Bronchial epithelial cell (primary cell): ENCODE results near the gene TMEM256. TPM values are rescaled to one million over a fixed set of nuclear protein-coding genes. Genes with fewer than 3 reads are reported as not detected.

Source experiments
- DNase-seq: peaks from one replicate; pipeline ENCODE4 v3.0.0-alpha.2; 2010; ENCODE audit warnings: low read depth
- FAIRE-seq: peaks from 2 replicates; lab custom pipeline; 2011; peaks lifted over from hg19 to GRCh38; lab: Jason Lieb, UNC
- H3K27me3 ChIP-seq: 2 replicates; pipeline ENCODE4 v1.5.1; 2011; ENCODE audit warnings: low read length; ENCODE audit not compliant: control insufficient read depth, insufficient read depth
- H3K36me3 ChIP-seq: 2 replicates; pipeline ENCODE4 v1.5.1; 2011; ENCODE audit warnings: low read length; ENCODE audit not compliant: control insufficient read depth, insufficient read depth
- H3K4me3 ChIP-seq: 2 replicates; pipeline ENCODE4 v1.5.1; 2011; ENCODE audit warnings: mild to moderate bottlenecking, low read depth, low read length, control low read depth
- total RNA-seq: library from RNA; depleted of rRNA; stranded (reverse); fragments of >200 nt; gene quantifications from 2 replicates; pipeline ENCODE4 v1.2.1, GENCODE V29; 2014
- TF ChIP-seq, protein P1 (sequence below): IDR thresholded peaks from 2 replicates; pipeline ENCODE4 v1.5.1; 2011; ENCODE audit warnings: mild to moderate bottlenecking, moderate library complexity, low read length, control low read depth, inconsistent platforms; ENCODE audit not compliant: insufficient read depth, severe bottlenecking

TMEM256 gene
- total RNA-seq, 1 donor from 2014 or later: 40.3 TPM

DNA sequence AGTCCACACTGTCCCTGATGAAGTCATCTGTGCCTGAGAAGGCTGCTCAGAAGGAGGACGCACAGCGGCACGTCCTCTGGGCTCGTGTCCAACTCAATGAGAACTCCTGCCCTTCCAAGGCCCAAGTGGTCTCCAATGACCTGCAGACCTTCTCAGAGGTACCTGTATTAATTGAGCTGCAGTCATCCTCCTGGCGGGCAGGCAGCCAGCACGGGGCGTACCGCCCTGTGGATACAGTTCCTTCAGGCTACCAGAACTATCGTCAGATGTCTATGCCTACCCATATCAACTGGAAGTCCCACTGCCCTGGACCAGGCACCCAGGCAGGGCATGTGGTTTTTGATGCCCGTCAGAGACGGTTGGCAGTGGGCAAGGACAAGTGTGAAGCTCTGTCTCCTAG is 28.4 kb upstream of the TMEM256 start:
- TF ChIP-seq, protein P1, sequence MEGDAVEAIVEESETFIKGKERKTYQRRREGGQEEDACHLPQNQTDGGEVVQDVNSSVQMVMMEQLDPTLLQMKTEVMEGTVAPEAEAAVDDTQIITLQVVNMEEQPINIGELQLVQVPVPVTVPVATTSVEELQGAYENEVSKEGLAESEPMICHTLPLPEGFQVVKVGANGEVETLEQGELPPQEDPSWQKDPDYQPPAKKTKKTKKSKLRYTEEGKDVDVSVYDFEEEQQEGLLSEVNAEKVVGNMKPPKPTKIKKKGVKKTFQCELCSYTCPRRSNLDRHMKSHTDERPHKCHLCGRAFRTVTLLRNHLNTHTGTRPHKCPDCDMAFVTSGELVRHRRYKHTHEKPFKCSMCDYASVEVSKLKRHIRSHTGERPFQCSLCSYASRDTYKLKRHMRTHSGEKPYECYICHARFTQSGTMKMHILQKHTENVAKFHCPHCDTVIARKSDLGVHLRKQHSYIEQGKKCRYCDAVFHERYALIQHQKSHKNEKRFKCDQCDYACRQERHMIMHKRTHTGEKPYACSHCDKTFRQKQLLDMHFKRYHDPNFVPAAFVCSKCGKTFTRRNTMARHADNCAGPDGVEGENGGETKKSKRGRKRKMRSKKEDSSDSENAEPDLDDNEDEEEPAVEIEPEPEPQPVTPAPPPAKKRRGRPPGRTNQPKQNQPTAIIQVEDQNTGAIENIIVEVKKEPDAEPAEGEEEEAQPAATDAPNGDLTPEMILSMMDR: no peak

DNA sequence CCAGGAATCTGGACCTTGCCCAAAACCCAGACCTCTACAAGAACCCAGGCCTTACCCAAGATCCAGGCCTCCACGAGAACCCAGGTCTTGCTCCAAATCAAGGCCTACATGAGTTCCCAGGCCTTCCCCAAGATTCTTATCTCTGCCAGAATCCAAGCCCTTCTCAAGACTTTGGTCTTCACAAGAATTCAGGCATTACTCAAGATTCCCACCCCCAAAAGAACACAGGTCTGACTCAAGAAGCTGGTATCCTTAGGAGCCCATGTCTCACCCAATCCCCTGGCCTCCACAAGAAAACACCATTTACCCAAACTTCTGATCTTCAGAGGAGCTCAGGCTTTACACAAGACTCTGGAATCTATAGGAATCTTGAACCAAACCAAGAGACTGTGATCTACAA is 27.3 kb upstream of the TMEM256 start:
- no peak for FAIRE-seq
- Histone ChIP-seq H3K36me3 (no peaks in the 10 kb centered on the region), H3K27me3 (no peaks in the 10 kb centered on the region), H3K4me3 (no peak overlapping the region)
- TF ChIP-seq, protein P1: no peak
- DNase-seq: no peak

More for the DNA sequence above, 28.4 kb upstream of the TMEM256 start:
- Histone ChIP-seq H3K4me3 (no peak overlapping the region), H3K36me3 (no peaks in the 10 kb centered on the region), H3K27me3 (no peaks in the 10 kb centered on the region)
- DNase-seq: no peak
- FAIRE-seq: no peak

DNA sequence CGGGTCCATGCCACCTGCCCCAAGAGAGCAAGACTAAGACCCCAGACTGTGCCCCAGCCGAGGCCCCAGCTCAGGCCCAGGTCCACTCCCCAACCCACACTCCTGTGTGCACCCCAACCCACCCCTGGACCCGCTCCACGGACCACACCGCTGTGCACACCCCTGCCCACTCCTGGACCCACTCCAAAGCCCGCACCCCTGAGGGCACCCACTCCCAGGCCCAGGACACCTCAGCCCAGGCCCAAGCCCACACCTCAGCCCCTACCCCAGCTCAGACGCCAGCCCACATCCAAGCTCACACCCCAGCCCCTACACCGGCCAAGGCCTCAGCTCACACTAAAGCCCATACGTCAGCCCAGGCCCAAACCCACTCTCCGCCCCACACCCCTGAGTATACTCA is 25.8 kb upstream of the TMEM256 start:
- Histone ChIP-seq H3K27me3 (no peaks in the 10 kb centered on the region), H3K4me3 (no peak overlapping the region), H3K36me3 (no peaks in the 10 kb centered on the region)
- FAIRE-seq: no peak
- TF ChIP-seq, protein P1: no peak
- no peak for DNase-seq

DNA sequence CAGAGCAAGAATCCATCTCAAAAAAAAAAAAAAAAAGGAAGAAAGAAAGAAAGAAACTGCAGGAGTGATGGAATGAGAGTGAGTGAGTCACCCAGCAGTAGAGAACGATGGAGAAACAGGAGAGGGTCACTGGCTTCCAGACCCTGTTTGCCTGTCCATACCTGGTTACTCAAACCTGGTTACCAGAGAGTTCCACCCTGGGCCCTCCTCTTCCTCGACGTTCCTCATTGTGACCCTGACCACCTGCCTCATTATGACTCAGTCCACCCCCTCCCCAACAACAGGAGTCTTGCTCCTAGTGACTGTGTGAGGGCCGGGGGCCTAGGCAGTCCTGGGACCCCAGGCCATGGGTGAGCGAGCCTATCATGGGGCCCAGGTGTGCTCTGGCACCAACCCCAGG is 24.7 kb upstream of the TMEM256 start, which contains the start of gene SPEM3:
Gene SPEM3, plus strand, starts transcription at position 301 of the 400 bp plus-strand sequence. Its CDS starts 46 bp downstream, at position 347.
- H3K27me3 ChIP-seq: no peaks in the 10 kb centered on the region
- TF ChIP-seq, protein P1: no peak
- DNase-seq (no peak), FAIRE-seq (no peak)
- H3K36me3 ChIP-seq: no peaks in the 10 kb centered on the region
- H3K4me3 ChIP-seq: no peak within 1 kb of the TSS

DNA sequence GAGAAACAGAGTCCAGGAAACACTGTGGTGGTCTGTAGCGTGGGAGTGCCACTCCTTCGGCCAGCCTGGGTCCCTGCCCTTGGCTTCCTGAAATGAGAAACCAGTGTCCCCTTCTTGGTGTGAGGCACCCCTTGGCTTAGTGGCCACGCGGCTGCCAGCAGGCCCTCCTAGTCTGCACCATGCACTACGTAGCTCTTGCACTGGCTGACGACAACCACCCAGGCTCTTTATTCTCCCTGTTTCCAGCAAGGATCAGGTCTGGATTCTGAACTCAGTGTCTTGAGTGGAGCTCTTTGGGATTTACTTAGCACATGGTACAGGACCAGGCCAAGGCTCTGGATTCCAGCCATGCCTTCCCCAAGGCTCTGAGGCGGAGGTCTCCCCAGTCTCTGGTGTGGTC is 23.7 kb upstream of the TMEM256 start:
- Histone ChIP-seq H3K36me3 (no peaks in the 10 kb centered on the region), H3K27me3 (no peaks in the 10 kb centered on the region), H3K4me3 (no peak overlapping the region)
- FAIRE-seq (no peak), DNase-seq (no peak)
- TF ChIP-seq, protein P1: no peak

DNA sequence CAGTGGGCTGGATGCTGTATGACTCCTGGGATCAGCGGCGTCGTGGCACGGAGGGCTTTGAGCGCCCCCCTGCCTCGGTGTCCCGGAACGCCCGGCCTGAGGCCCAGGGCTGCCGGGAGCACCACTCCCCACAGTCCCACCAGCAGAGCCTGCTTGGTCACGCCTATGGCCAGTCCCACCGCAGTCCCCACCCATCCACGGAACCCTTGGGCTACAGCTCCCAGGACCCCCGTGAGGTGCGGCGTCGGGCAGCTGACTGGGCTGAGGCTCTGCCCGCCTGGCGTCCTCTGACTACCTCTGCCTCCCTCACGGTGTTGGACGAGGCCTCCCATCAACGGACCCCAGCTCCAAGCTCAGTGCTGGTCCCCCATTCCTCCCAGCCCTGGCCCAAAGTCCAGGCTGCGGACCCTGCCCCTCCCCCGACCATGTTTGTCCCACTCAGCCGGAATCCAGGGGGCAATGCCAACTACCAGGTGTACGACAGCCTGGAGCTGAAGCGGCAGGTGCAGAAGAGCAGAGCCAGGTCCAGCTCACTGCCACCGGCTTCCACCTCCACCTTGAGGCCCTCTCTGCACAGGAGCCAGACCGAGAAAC is 23.1 kb upstream of the TMEM256 start:
- no peak for FAIRE-seq

More for the DNA sequence above, 23.1 kb upstream of the TMEM256 start:
- Histone ChIP-seq H3K27me3 (no peaks in the 10 kb centered on the region), H3K36me3 (no peaks in the 10 kb centered on the region), H3K4me3 (no peak overlapping the region)
- DNase-seq: no peak
- TF ChIP-seq, protein P1: no peak
